ENCODE data around the gene GPR34.
A peak's percentile ranks its signal among the peaks of the same experiment; 100 is the strongest.
"Not testable (repeated sequence)": the region's sequence is repeated elsewhere in the genome, so short reads cannot be mapped to it uniquely, and the experiment has no call there.

The GPR34 gene

GRCh38 chrX:41688835-41689234 lies at the start of gene GPR34:
TSS of gene GPR34 (plus strand) at chrX:41688973. CDS start at chrX:41695634, 6,661 bp downstream.
- DNase-seq, result peak; percentile 3

DNA sequence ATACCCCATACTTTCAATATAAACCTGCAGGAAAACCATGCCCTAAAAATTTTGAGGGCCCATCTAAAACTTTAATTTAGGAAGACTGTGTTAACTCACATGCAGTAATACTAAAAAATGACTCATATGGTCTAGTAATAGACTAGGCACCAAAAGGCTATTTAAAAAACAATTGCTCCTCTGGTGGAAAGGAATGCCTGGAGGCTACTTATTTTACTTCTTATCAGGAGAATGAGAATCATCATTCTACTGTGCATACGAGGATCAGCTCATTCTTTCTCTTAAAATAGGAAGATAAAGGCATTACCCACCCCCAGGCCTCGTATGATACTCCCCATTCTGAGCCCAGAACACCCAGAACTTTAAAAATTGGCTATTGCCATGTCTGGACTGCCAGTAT lies 42.6 kb upstream of the GPR34 start:
- DNase-seq, result not testable (repeated sequence)

GRCh38 chrX:41653125-41653524 lies 35.6 kb upstream of the GPR34 start:
- DNase-seq, result no peak

- DNase-seq, result no peak
Observed at GRCh38 chrX:41655101-41655500, 33.7 kb upstream of the GPR34 start.

GRCh38 chrX:41655631-41656030 lies 33.1 kb upstream of the GPR34 start:
- no peak for DNase-seq

DNA sequence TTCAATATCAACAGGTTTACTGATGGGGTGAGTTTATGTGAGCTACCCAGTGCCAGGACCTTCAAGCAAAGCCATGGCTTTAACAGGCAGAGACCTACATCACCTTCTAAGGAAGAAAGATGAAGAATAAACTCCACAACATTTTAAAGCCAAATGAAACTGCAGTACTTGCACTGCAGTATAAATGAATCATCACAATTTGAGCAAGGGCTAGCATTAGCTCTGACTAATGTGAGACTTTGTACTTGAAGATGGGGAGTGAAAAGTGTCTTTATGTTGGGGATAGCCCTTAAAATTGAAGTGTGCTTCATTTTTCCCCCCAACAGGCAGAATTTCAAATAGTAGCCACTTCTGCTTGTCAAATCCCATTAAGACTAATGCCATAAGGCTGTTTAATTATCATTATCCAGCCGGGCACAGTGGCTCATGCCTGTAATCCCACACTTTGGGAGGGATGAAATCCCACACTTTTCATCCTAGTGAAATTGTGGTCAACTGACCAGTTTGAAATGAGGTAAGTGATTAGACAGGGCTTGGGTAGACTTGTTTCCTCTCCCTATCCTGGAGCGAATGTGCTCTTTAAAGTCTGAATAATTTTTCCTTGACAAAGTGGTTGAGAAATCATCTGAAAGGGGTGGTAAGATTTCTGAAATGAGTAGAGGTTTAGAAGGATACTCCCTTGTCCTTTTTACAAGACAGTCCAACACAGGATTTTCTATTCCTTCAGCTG lies 27.2 kb upstream of the GPR34 start:
- no peak for DNase-seq

DNA sequence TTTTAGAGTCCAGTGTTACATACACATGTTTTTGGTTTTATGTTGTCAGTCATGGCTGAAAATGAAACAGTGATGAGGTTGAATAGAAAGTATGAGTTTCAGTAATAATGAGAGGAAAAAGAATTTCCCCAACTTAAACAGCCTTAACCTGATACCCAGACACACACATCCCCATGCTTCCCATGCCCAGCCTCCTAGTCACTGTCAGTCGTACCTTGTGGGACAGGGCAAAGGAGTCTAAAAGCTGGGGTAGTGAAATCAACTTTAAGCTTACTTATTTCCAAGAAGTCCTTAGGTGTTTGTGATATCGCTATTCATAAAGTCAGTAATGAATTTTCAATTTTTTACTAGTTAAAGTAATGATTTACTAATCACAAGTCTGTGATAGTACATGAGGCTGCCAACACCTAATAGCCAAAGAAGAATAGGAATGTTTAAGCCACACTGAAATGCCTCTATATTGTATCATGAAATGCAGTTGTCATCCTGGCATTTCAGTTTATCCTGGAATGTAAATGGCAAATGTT lies 24.3 kb upstream of the GPR34 start:
- DNase-seq, result peak; percentile 6

GRCh38 chrX:41664908-41665307 lies 23.9 kb upstream of the GPR34 start:
- no peak for DNase-seq

DNA sequence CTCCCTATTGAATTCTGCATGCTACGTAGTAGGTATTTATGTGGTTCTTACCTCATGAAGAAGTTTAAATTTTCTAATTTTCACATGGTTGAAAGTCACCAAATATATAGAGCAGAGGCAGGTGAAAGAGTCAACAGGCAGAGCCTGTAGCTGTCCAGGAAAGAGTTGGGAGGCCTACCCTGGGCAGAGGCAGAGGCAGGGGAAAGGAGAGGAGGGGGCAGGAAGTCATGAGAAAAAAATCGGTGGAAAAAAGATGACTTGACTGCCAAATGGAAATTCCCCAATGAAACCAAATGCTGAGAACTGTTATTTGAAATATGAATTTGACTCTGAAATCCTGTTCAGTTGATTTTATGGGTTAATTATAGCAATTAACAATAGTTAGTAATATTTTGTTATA lies 23.1 kb upstream of the GPR34 start:
- DNase-seq, result no peak

DNA sequence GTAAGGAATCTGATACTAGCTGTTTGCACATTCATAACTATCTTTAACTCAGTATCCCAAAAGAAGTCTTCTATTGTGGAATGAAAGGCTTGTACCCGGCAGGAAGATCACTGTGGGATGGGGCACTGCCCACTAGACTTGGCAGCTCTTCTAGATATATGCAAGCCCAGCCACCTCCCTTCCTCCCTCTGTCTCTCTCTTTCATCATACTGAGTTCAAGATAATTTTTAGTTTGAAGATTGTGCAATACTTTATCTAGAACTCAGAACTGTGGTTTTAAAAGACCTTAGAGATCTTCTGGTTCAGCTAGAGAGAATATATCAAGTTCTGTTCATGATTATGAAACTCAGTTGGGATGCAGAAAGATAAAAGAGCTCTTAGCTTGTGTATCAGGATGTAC lies 22.5 kb upstream of the GPR34 start:
- no peak for DNase-seq

DNA sequence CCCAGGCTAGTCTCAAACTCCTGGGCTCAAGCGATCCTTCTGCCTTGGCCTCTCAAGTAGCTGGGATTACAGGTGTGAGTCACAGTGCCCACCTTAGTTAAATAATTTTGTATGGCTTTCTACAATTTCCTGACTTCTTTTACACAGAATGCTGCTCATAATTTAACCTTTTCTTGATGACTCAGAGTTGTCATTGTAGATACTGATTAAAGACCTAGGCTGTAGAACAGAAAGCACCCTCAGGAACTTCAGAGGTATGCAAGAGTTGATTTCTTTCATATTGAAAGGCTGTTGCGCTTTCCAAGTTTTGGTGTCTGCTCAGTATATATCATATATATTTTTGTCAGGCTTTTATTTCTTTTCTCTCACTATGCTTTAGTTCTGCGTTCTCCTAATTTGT lies 21.1 kb upstream of the GPR34 start:
- no peak for DNase-seq

GRCh38 chrX:41670112-41670511 lies 18.7 kb upstream of the GPR34 start:
- DNase-seq, result no peak

DNA sequence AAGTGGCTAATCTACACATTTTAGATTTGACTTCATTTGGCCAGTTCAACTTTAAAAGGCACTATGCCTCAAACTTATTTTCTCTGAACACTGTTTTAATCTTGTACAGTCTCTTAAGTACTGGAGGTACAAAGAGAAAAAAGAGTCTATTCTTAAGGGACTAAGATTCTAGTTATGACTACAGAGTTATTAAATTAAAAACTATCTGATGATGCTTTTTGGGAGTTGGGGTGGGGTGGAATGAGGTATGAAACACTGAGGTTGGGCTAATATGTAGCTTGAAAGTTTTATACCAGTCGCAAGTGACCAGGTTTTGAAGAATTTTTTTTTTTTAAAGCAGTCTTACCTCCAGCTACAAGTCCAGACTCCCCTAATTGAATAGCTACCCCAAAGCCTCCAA lies 17.7 kb upstream of the GPR34 start:
- no peak for DNase-seq

DNA sequence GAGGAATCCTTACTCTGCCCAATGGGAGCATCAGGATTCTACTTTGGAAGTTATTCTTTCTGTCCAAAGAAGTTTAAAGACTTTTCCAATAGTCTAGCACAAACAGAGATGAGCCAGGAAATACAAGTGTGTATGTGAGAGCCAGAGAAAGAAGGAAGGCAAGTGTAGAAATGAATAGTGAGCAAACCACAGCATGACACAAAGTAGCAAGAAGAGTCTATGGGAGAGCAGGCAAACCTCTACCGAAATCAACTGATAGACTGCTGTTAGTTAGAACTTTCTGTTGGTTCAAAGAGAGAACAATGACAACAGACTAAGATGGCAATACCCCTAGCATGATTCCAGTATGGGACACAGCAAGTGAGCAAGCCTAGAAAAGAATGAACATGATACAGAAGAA lies 16.1 kb upstream of the GPR34 start:
- DNase-seq, result no peak

DNA sequence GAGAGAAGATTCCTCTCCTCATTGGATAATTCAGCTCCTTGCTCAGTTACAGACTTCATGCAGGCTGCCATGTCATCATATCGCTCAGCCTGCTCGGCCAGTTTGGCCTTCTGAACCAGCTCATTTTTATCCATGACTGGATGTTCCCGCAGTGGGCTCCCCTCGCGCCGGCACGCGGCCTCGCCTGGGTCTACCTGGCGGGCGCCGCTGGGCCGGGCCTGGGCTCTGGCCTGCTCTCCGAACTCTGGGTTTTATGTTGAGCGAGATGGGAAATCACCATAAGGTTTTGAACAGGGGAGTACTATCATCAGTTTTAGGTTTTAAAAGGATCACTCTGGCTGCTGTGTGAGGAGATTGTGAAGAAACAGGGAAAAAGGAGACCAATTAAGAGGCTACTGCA lies 12.4 kb upstream of the GPR34 start:
- not testable (repeated sequence) for DNase-seq

GRCh38 chrX:41677183-41678060 lies 11.4 kb upstream of the GPR34 start:
- no peak for DNase-seq

DNA sequence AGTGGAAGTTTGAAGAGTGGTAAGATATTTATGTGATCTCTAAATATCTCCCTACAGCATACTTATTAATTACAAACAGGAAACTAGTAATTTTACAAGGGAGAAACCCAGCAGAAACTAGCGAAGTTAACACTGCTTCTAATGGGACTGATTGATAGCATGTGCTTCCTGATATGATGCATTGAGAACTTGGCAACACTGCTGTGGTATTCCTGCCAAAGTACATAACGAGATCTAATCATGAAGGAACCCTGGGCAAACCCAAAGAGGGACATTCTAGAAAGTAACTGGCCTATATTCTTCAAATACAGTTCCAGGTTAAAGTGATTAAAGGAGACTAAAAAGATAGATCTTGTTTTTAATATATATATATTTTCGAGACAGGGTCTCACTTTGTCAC lies 4.6 kb upstream of the GPR34 start:
- no peak for DNase-seq

DNA sequence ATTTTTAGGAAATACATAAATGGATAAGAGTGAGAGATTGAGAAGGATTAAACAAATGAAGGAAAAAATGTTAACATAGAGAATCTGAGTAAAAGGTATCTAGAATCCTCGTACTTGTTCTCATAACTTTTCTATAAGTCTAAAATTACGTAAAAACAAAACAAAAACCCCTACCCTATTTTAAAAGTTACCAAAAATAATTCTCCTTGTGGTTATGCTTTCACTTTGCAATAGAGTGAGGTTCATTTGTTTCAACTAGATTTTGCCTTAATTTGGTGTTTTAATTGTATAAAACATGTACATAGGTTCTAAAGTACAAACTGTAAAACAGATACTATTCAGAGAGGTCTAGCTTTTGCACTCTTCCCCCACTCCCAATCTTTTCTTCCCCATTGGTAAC lies 3.8 kb upstream of the GPR34 start:
- no peak for DNase-seq

DNA sequence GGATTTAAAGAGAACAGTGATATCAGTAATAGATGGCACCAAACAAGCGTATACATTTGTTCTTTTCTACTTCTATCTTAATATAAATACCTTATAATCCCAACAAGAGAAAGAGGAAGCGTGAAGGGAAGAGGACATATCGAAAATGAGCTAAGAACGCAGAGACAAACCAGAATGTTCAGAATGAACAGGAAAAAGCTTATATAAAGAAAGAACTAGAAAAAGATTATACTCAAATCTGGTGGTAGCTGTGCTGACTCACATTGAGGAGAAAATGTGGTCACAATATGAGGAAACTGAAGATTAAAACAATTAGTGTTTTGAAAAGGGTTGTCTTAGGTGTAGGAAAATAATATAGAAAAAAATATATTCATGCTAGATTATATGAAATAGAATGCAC lies 2.0 kb upstream of the GPR34 start:
- no peak for DNase-seq

- DNase-seq, result no peak
Observed at GRCh38 chrX:41688156-41688555, 617 bp upstream of the GPR34 start.

GRCh38 chrX:41689711-41690110 lies 938 bp downstream of the GPR34 start:
- DNase-seq, result no peak

DNA sequence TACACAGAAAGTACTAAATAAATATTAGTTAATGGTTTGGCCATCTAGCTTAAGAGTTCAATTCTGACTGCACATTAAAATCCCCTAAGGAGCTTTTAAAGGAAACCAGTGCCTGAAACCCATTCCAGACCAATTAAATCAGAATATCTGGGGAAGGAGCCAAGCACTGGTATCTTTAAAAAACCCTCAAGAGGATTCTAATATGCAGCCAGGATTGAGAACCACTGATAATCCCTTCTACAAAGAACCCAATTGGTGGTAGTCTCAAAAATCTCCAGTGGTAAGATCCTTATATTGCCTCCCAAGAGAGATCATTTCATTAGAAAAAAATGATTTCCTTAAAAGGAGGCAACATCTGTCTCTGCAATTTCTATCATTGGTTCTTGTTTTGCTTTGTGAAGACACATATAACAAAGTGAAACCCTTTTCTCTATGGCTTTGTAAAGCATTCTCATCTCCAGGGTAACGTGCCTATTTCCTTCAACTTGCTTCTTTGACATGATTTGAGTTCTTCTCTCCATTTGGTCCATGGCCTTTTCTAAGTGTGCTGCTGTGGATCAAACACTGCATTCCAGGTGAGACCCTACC lies 3.5 kb downstream of the GPR34 start:
- DNase-seq, result no peak

- DNase-seq, result no peak
Observed at GRCh38 chrX:41693024-41693423, 4.3 kb downstream of the GPR34 start.

DNA sequence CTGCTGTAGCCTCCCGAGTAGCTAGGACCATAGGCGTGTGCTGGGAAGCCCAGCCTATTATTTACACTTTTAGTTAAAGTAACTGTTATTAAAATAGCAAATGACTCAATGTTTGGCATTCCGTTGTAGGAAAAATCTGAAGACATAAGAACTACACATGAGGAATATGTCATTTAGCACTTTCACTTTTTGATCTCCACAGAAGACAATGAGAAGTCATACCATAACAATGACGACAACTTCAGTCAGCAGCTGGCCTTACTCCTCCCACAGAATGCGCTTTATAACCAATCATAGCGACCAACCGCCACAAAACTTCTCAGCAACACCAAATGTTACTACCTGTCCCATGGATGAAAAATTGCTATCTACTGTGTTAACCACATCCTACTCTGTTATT lies 6.7 kb downstream of the GPR34 start:
- peak; percentile 19 for DNase-seq
